ENCODE data around the gene MPZL1.

Gene MPZL1

DNA sequence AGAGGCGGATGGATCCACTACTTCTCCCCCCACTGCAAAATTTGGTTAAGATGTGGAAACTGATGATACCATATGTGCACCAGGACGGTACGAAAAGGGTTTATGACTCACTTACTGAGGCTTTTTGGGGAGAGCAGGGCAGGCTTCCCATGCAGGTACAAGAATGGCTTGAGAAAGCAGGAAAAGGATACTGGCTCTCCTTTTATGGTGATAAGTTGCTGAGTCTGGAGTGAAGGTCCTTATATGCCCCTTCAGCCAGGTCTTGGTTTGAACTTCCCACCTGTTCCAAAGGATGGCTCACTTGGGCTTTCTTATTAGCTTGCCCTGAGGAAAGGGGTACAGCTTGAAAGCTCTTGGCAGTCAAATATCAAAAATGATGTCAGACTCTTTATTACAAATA lies 23.1 kb downstream of the MPZL1 start:
- Histone ChIP-seq H3K9ac (no peak overlapping the region), H4K20me1 (peaks cover 0 to 31% (median 0%) of the 10 kb centered on the region in 11 experiments; a peak in 4 of 22 replicates), H3K36me3 (peaks cover 0 to 12% (median 4%) of the 10 kb centered on the region in 11 experiments; a peak in 4 of 22 replicates), H3K27ac (no peak overlapping the region), H3K4me1 (peaks cover 6 to 31% (median 18%) of the 10 kb centered on the region in 10 experiments; a peak in 16 of 20 replicates), H3K27me3 (no peaks in the 10 kb centered on the region), H3K4me3 (no peak overlapping the region), H3K4me2 (no peak overlapping the region), H3K9me3 (replicated peaks in 1 of 11) (peaks cover 0 to 4% (median 0%) of the 10 kb centered on the region in 11 experiments; a peak in 1 of 22 replicates)
- no peak for TF ChIP-seq Cebpa-rat (IDR thresholded peaks at IDR 0.05)

DNA sequence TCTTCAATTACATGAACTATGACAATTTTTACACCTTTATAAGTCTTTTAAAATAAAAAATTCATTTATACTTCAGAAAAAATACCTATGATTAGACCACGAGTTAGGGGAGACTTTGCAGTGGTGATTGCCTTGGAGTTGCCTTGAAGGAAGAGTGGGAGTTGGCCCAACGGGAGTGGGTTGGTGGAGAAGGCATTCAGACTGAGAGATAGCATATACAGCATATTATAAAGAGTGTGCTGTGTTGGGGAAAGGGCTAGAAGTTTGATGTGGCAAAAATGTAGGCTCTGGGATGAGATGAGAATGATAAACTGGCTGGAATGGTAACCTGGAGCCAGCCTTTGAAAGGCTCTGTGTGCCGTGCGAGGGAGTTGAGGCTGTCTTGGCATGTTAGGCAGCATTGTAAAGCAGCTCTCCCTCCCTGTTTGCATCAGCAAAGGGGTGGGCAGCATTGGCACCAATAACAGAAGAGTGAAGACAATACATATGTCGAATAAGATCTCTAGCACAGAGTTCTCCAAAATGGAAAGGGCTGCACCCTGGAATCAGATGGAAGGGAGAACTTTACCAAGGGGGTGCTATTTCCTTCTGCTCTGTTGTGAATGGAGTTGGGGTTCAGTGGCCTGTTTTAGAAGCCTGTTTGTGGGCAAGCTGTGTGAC lies 24.4 kb downstream of the MPZL1 start:
- no peak for TF ChIP-seq Cebpa-rat (IDR thresholded peaks at IDR 0.05)
- no peak overlapping the region for H3K27ac ChIP-seq
- no peak overlapping the region for H3K4me3 ChIP-seq
- H4K20me1 ChIP-seq, result peaks cover 0 to 28% (median 0%) of the 10 kb centered on the region in 11 experiments; a peak in 3 of 22 replicates
- H3K9me3 ChIP-seq (replicated peaks in 1 of 11), result peaks cover 0 to 4% (median 0%) of the 10 kb centered on the region in 11 experiments; a peak in 1 of 22 replicates
- no peaks in the 10 kb centered on the region for H3K27me3 ChIP-seq
- peaks cover 9 to 38% (median 28%) of the 10 kb centered on the region in 10 experiments; a peak in 18 of 20 replicates for H3K4me1 ChIP-seq
- no peak overlapping the region for H3K9ac ChIP-seq
- H3K4me2 ChIP-seq, result peak overlapping the region in 2 of 11 experiments; percentile 5 to 10; a peak in 1 of 22 replicates
- H3K36me3 ChIP-seq, result peaks cover 0 to 12% (median 3%) of the 10 kb centered on the region in 11 experiments; a peak in 4 of 22 replicates

DNA sequence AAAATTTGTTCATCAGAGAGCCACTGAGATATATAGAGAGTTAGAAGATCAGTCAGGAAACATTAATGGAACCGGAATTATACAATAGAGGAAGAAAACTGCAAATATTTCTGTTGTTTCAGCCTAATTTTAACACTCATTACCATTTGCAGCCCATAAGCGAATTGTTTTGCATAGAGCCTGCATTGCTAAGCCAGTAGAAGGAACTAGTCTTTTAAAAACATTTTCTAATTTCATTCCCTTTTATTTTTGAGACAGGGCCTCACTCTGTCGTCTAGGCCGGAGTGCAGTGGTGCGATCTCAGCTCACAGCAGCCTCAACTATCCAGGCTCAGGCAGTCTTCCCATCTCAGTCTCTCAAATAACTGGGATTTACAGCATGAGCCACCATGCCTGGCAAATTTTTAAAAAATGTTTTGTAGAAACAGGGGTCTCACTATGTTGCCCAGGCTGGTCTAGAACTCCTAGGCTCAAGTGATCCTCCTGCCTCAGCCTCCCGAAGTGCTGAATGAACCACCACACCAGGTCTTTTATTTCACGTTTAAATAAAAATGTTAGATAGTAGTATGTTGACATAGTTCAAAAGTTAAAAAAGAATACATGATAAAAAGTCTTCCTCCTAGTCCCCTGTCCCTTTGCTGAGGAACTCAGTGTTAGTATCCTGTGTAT lies 25.3 kb downstream of the MPZL1 start:
- Histone ChIP-seq H3K36me3 (peaks cover 0 to 12% (median 0%) of the 10 kb centered on the region in 11 experiments; a peak in 3 of 22 replicates), H3K4me3 (no peak overlapping the region), H3K4me1 (peaks cover 14 to 48% (median 35%) of the 10 kb centered on the region in 10 experiments), H3K27me3 (no peaks in the 10 kb centered on the region), H3K27ac (no peak overlapping the region; a peak in 2 of 22 replicates), H4K20me1 (peaks cover 0 to 29% (median 0%) of the 10 kb centered on the region in 11 experiments; a peak in 3 of 22 replicates), H3K4me2 (peak overlapping the region in 3 of 11 experiments; percentile 0 to 9 (median 3); a peak in 1 of 22 replicates), H3K9ac (no peak overlapping the region), H3K9me3 (replicated peaks in 1 of 11) (peaks cover 0 to 4% (median 0%) of the 10 kb centered on the region in 11 experiments; a peak in 1 of 22 replicates)
- TF ChIP-seq Cebpa-rat (IDR thresholded peaks at IDR 0.05), result no peak

DNA sequence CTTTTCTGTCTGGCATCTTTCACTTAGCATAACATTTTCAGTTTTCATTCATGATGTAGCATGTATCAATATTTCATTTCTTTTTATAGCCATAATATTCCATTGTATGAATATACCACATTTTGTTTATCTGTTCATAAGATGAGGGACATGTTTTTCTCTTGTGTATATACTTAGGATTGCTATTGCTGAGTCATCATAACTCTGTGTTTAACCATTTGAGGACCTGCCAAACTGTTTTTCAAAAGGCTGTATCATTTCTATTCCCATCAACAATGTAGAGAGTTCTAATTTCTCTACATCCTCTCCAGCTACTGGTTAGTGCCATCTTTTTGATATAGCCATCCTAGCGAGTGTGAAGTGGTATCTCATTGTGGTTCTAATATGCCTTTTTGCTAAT lies 26.2 kb downstream of the MPZL1 start:
- Histone ChIP-seq H3K4me1 (peaks cover 22 to 57% (median 43%) of the 10 kb centered on the region in 10 experiments), H3K27ac (no peak overlapping the region; a peak in 2 of 22 replicates), H4K20me1 (peaks cover 0 to 37% (median 0%) of the 10 kb centered on the region in 11 experiments; a peak in 3 of 22 replicates), H3K36me3 (peaks cover 0 to 12% (median 0%) of the 10 kb centered on the region in 11 experiments; a peak in 3 of 22 replicates), H3K4me2 (peak overlapping the region in 4 of 11 experiments; percentile 0 to 10 (median 5); a peak in 2 of 22 replicates), H3K9ac (no peak overlapping the region), H3K27me3 (no peaks in the 10 kb centered on the region), H3K9me3 (replicated peaks in 1 of 11) (peaks cover 0 to 4% (median 0%) of the 10 kb centered on the region in 11 experiments; a peak in 1 of 22 replicates), H3K4me3 (no peak overlapping the region)
- TF ChIP-seq Cebpa-rat (IDR thresholded peaks at IDR 0.05), result no peak

DNA sequence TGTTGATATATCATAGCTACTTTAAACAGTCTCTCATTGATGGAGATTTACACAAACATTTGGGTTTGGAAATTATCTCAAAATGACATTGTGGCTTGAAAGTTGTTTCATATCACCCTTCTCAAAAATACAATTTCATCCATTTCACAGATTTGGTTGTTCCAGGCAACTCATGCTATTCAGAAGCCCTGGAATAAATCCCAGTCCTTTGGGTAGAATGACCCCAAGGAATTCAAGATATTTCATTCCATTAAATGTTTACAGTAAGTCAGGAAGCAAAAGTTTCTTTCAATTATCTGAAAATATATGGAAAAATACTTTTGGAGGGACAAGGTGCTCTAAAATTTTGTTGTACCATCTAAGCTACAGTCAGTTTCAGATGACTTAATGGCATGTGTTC lies 27.1 kb downstream of the MPZL1 start:
- Histone ChIP-seq H3K36me3 (peaks cover 0 to 12% (median 0%) of the 10 kb centered on the region in 11 experiments; a peak in 3 of 22 replicates), H3K4me3 (no peak overlapping the region), H3K9me3 (replicated peaks in 1 of 11) (0 out of 22 replicates have a peak, but pooled peaks cover 0 to 4% (median 0%) of the 10 kb centered on the region in 11 experiments), H3K27me3 (no peaks in the 10 kb centered on the region), H3K9ac (no peak overlapping the region), H3K27ac (no peak overlapping the region), H3K4me2 (peak overlapping the region in 3 of 11 experiments; percentile 3 to 78 (median 38); a peak in 4 of 22 replicates), H3K4me1 (peaks cover 30 to 63% (median 47%) of the 10 kb centered on the region in 10 experiments), H4K20me1 (peaks cover 0 to 43% (median 0%) of the 10 kb centered on the region in 11 experiments; a peak in 3 of 22 replicates)
- TF ChIP-seq Cebpa-rat (IDR thresholded peaks at IDR 0.05), result no peak

DNA sequence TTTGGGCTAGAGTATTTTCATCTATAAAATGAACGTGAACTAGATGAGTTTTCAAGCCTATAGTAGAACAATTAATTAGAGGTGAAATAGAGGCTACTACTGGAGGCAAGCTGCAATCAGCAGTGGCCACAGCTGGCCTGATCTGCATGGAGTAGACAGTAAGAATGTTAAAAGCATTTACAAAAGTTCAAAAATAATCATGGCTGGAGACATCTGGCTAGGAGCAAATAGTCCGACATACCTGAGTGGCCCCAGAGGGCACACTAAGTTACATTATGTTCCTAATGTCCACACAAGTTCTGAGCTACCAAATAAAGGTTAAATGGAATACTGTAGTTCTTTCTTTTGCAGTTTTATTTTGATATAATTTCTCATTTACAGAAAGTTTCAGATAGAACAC lies 28.0 kb downstream of the MPZL1 start:
- Histone ChIP-seq H3K9ac (no peak overlapping the region), H3K4me3 (no peak overlapping the region), H3K9me3 (replicated peaks in 1 of 11) (0 out of 22 replicates have a peak, but pooled peaks cover 0 to 4% (median 0%) of the 10 kb centered on the region in 11 experiments), H4K20me1 (peaks cover 0 to 47% (median 0%) of the 10 kb centered on the region in 11 experiments; a peak in 3 of 22 replicates), H3K27ac (peak overlapping the region in 3 of 11 experiments; percentile 5 to 91 (median 40); a peak in 2 of 22 replicates), H3K4me1 (peaks cover 38 to 72% (median 55%) of the 10 kb centered on the region in 10 experiments), H3K36me3 (peaks cover 0 to 11% (median 0%) of the 10 kb centered on the region in 11 experiments; a peak in 3 of 22 replicates), H3K4me2 (peak overlapping the region in 5 of 11 experiments; percentile 10 to 78 (median 38); a peak in 9 of 22 replicates), H3K27me3 (no peaks in the 10 kb centered on the region)
- no peak for TF ChIP-seq Cebpa-rat (IDR thresholded peaks at IDR 0.05)

DNA sequence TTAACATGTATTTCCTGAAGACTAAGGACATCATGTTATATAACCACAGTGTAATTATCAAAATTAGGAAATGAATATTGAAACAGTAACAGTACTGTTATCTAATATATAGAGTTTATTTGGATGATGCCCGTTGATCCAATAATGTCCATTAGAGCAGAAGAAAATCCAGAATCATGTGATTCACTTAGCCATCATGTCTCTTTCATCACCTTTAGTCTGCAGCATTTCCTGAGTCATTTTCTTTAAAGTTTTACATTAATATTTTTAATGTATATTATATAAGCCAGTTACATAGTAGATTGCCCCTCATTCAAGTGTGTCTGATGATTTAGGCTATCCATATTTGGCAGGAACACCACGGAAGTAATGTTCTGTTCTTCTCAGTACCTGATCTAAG lies 28.9 kb downstream of the MPZL1 start:
- TF ChIP-seq Cebpa-rat (IDR thresholded peaks at IDR 0.05), result no peak
- Histone ChIP-seq H3K4me2 (peak overlapping the region in 8 of 11 experiments; percentile 10 to 91 (median 43); a peak in 10 of 22 replicates), H4K20me1 (peaks cover 0 to 47% (median 0%) of the 10 kb centered on the region in 11 experiments; a peak in 5 of 22 replicates), H3K4me1 (peaks cover 47 to 81% (median 64%) of the 10 kb centered on the region in 10 experiments), H3K36me3 (peaks cover 0 to 7% (median 0%) of the 10 kb centered on the region in 11 experiments; a peak in 2 of 22 replicates), H3K27ac (peak overlapping the region in 7 of 11 experiments; percentile 39 to 95 (median 89); a peak in 7 of 22 replicates), H3K9ac (no peak overlapping the region), H3K4me3 (no peak overlapping the region), H3K27me3 (no peaks in the 10 kb centered on the region), H3K9me3 (replicated peaks in 1 of 11) (no peaks in the 10 kb centered on the region)

DNA sequence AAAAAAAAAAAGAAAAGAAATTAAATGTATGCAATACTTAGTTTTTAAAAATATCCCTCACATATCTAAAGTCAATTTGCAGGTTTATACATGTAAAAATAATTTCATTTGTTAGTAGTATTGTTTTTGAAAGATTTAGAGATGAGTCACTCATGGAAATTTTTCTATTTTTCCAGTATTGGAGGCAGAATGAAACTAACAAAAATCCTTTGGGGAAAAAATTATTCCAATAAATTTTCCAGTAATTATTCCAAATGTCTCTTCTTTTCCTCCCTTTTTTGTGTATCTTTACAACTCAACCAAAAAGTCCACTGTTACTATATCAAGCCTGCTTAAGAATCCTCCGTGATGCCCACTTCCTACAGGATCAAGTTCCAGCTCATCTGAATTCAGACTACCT lies 29.9 kb downstream of the MPZL1 start:
- Histone ChIP-seq H4K20me1 (peaks cover 0 to 51% (median 0%) of the 10 kb centered on the region in 11 experiments; a peak in 5 of 22 replicates), H3K27ac (peak overlapping the region in 8 of 11 experiments; percentile 86 to 95 (median 90); a peak in 17 of 22 replicates), H3K4me2 (peak overlapping the region in 10 of 11 experiments; percentile 77 to 91 (median 83); a peak in 21 of 22 replicates), H3K9ac (peak overlapping the region in 5 of 11 experiments; percentile 74 to 78 (median 77); a peak in 7 of 22 replicates), H3K4me1 (peaks cover 50 to 91% (median 74%) of the 10 kb centered on the region in 10 experiments), H3K9me3 (replicated peaks in 1 of 11) (no peaks in the 10 kb centered on the region), H3K4me3 (no peak overlapping the region), H3K27me3 (no peaks in the 10 kb centered on the region), H3K36me3 (peaks cover 0 to 7% (median 0%) of the 10 kb centered on the region in 11 experiments; a peak in 2 of 22 replicates)
- TF ChIP-seq Cebpa-rat (IDR thresholded peaks at IDR 0.05), result no peak

All from BLaER1 treated with 17β-estradiol and CSF1 and Interleukin-3, amounts not matched to agents 10 nM and 100 nM (cell line).